CD4-positive, alpha-beta memory T cell (primary cell): ENCODE measurements around the gene C4BPA. TPM values are rescaled to one million over a fixed set of nuclear protein-coding genes. Genes with fewer than 3 reads are reported as not detected.

Experiments used
- CTCF ChIA-PET: fragments of 350-600 bp; sonication (Branson Sonifier 250); formaldehyde crosslinking; loops from one replicate; lab custom pipeline; 2021; ENCODE audit warnings: inconsistent platforms; ENCODE audit not compliant: partially characterized antibody; lab: Charles Lee
- POLR2A ChIA-PET: fragments of 350-600 bp; sonication (Branson Sonifier 250); formaldehyde crosslinking; loops from one replicate; lab custom pipeline; 2021; ENCODE audit not compliant: partially characterized antibody; lab: Charles Lee
- DNase-seq, 5 donors: peaks; one replicate each; pipeline versions ENCODE4 v3.0.0 to v3.0.0-alpha.2; 2020 to 2022; ENCODE audit warnings: mixed read lengths in 1 of 5
- H3K27ac ChIP-seq: one replicate; pipeline ENCODE4 v1.7.0; 2013; ENCODE audit warnings: low read depth, low read length
- H3K27me3 ChIP-seq: 2 replicates; pipeline ENCODE4 v1.7.0; 2013; ENCODE audit warnings: mild to moderate bottlenecking, low read length, moderate library complexity; ENCODE audit not compliant: insufficient read depth
- H3K36me3 ChIP-seq: 2 replicates; pipeline ENCODE4 v1.7.0; 2013; ENCODE audit warnings: mild to moderate bottlenecking, low read length, moderate library complexity; ENCODE audit not compliant: insufficient read depth
- H3K4me1 ChIP-seq: 2 replicates; pipeline ENCODE4 v1.7.0; 2013; ENCODE audit warnings: mild to moderate bottlenecking, low read length, moderate library complexity; ENCODE audit not compliant: insufficient read depth
- H3K4me3 ChIP-seq, 2 donors: one replicate each; pipeline ENCODE4 v1.7.0; 2013; ENCODE audit warnings: low read length in 2 of 2, mild to moderate bottlenecking in 1 of 2
- H3K9me3 ChIP-seq, 2 donors: one replicate each; pipeline ENCODE4 v1.7.0; 2013; ENCODE audit warnings: low read length in 2 of 2, control low read depth in 1 of 2; ENCODE audit not compliant: control insufficient read depth in 1 of 2
- H3K27ac Mint-ChIP-seq, 7 donors: one replicate each; pipeline ENCODE4 v1.8.0; 2020 to 2021; ENCODE audit warnings: mixed read lengths in 7 of 7, mild to moderate bottlenecking in 6 of 7, inconsistent platforms in 3 of 7, moderate library complexity in 3 of 7
- H3K27me3 Mint-ChIP-seq, 2 donors: one replicate each; pipeline ENCODE4 v1.8.0; 2020 to 2021; ENCODE audit warnings: mixed read lengths in 2 of 2
- H3K36me3 Mint-ChIP-seq, 2 donors: one replicate each; pipeline ENCODE4 v1.8.0; 2020 to 2021; ENCODE audit warnings: mixed read lengths in 2 of 2, inconsistent platforms in 1 of 2, mild to moderate bottlenecking in 1 of 2
- H3K4me1 Mint-ChIP-seq, 4 donors: one replicate each; pipeline ENCODE4 v1.8.0; 2020 to 2021; ENCODE audit warnings: mixed read lengths in 4 of 4, mild to moderate bottlenecking in 1 of 4
- H3K4me3 Mint-ChIP-seq, 8 donors: one replicate each; pipeline ENCODE4 v1.8.0; 2020 to 2021; ENCODE audit warnings: mixed read lengths in 8 of 8, mild to moderate bottlenecking in 7 of 8, moderate library complexity in 6 of 8, inconsistent platforms in 3 of 8
- H3K9me3 Mint-ChIP-seq, 8 donors: one replicate each; pipeline ENCODE4 v1.8.0; 2020 to 2021; ENCODE audit warnings: mixed read lengths in 8 of 8, mild to moderate bottlenecking in 5 of 8, inconsistent platforms in 3 of 8, moderate library complexity in 1 of 8
- intact Hi-C: fragments of 100-400 bp; cut with micrococcal nuclease; formaldehyde crosslinking; loops from one replicate; pipeline ENCODE4 v1.15.1; 2023
- polyA plus RNA-seq, 2 donors: library from polyadenylated mRNA; unstranded; fragments of 300-500 nt; fragmentation: Illumina TruSeq; gene quantifications; one replicate each; pipeline ENCODE4 v1.2.3, GENCODE V29; 2021
- total RNA-seq, 2 experiments: library from RNA; stranded (reverse); gene quantifications; one replicate each; pipeline ENCODE4 v1.2.3, GENCODE V29; 2021

The C4BPA gene
- total and polyA plus RNA-seq, 4 experiments from 2014 or later: not detected

DNA sequence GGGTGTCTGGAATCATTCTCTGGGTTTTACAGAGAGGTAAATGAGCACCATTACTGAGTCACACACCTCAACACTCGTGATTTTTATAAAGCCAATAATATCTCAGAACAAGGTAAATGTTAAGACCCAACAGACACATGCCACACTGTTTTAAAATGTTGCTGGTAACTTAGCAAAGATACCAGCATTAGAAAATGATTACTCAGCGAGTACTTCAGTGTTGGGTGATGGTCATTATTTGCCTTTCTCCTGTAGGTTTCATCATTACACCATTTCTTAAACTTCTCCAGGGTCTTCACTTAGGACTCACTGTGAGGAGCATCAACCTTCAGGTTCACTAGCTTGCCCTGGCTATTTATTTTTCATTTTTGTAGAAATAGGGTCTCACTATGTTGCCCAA, 22.2 kb upstream of the C4BPA start:
- ChIA-PET POLR2A (no interaction called here), CTCF (interaction anchor here (1.0 to 8.4 kb wide), 5 partner anchors 11 to 417 kb away, joined by 3 to 142 read pairs (median 62); partner anchors contain the start of gene PFKFB2)
- Histone ChIP-seq H3K4me1 (no peaks in the 10 kb centered on the region), H3K4me3 (no peak overlapping the region), H3K9me3 (no peaks in the 10 kb centered on the region), H3K27ac (no peak overlapping the region), H3K27me3 (no peaks in the 10 kb centered on the region), H3K36me3 (no peaks in the 10 kb centered on the region)
- Mint-ChIP-seq H3K4me3 (no peak overlapping the region), H3K9me3 (no peaks in the 10 kb centered on the region), H3K27me3 (peaks cover 10 to 19% of the 10 kb centered on the region in 2 donors), H3K27ac (no peak overlapping the region), H3K4me1 (peaks cover 3 to 11% (median 8%) of the 10 kb centered on the region in 4 donors), H3K36me3 (no peaks in the 10 kb centered on the region)
- no peak for DNase-seq
- intact Hi-C loops: no loop called here

DNA sequence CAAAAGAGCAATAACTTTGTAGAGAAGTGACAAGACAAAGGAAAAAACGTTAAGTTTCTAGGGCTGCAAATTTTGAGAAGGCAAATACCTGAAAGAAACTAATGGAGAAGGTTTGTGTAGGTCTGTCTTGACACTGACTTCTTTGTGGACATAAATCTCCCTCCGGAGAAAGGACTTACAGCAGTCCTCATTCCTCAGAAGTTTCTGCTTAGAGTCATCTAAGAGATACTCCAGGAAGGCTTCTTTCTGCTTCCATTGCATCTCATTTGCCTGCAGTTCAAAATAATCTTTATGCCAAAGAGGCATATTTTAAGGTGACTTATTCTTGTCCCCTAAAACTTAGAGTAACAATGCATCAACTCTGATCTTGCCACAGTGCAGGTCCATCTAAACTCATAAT, 19.8 kb upstream of the C4BPA start:
- H3K27me3 ChIP-seq: no peaks in the 10 kb centered on the region
- peaks cover 3 to 11% (median 8%) of the 10 kb centered on the region in 4 donors for H3K4me1 Mint-ChIP-seq
- H3K36me3 Mint-ChIP-seq: no peaks in the 10 kb centered on the region
- CTCF ChIA-PET: interaction anchor here (0.9 to 8.4 kb wide), 19 partner anchors 9 to 439 kb away, joined by 3 to 142 read pairs (median 5); partner anchors contain the start of genes CR1 and CR2
- intact Hi-C loops: loop anchor here (1.0 kb wide), 3 partner anchors 251 to 415 kb away; no protein-coding TSS in a partner anchor
- no peaks in the 10 kb centered on the region for H3K4me1 ChIP-seq
- no peak overlapping the region for H3K27ac ChIP-seq
- H3K36me3 ChIP-seq: no peaks in the 10 kb centered on the region
- H3K4me3 ChIP-seq: no peak overlapping the region
- H3K9me3 Mint-ChIP-seq: no peaks in the 10 kb centered on the region
- DNase-seq: no peak
- peaks cover 6 to 17% of the 10 kb centered on the region in 2 donors for H3K27me3 Mint-ChIP-seq
- no peak overlapping the region for H3K27ac Mint-ChIP-seq
- H3K9me3 ChIP-seq: no peaks in the 10 kb centered on the region
- POLR2A ChIA-PET: interaction anchor here (0.6 kb wide), 1 partner anchor 321 kb away, joined by 5 read pairs; no protein-coding TSS in a partner anchor
- H3K4me3 Mint-ChIP-seq: no peak overlapping the region

DNA sequence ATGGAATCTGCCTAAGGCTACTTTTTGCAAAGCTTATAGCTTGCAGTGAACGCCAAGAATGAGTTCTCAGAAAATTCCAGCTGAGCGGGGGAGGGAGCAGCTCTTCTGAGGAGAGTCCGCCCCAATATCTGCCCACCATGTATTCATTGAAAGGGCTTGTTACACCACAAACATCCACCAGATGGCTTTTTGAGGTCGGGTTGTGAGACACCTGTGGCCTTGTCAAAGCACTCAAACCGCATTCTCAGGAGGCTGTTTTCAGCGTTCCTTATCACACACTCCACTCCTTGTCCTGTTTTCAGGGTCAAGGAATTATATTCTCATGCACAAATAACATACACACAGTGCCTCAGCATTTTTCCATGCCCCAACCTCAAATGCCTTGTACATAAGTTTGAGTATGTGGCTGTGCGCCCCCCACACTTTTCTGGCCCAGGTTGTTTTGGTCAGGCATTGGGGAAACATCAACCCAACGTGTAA, 19.3 kb upstream of the C4BPA start:
- DNase-seq: peak; percentile 53 to 62 (median 58)
- intact Hi-C loops: loop anchor here (1.0 kb wide), 3 partner anchors 251 to 415 kb away; no protein-coding TSS in a partner anchor
- Histone ChIP-seq H3K27ac (no peak overlapping the region), H3K9me3 (no peaks in the 10 kb centered on the region), H3K4me3 (no peak overlapping the region), H3K36me3 (no peaks in the 10 kb centered on the region), H3K27me3 (no peaks in the 10 kb centered on the region), H3K4me1 (no peaks in the 10 kb centered on the region)
- ChIA-PET POLR2A (interaction anchor here (0.6 kb wide), 1 partner anchor 320 kb away, joined by 5 read pairs; no protein-coding TSS in a partner anchor), CTCF (interaction anchor here (1.1 to 8.4 kb wide), 17 partner anchors 9 to 439 kb away, joined by 3 to 142 read pairs (median 6); partner anchors contain the start of genes CR1 and CR2)
- Mint-ChIP-seq H3K9me3 (no peaks in the 10 kb centered on the region), H3K36me3 (no peaks in the 10 kb centered on the region), H3K27ac (peak overlapping the region in 2 of 7 donors; percentile 17 to 25), H3K4me1 (peaks cover 6 to 11% (median 9%) of the 10 kb centered on the region in 4 donors), H3K4me3 (no peak overlapping the region), H3K27me3 (peaks cover 6 to 17% of the 10 kb centered on the region in 2 donors)

DNA sequence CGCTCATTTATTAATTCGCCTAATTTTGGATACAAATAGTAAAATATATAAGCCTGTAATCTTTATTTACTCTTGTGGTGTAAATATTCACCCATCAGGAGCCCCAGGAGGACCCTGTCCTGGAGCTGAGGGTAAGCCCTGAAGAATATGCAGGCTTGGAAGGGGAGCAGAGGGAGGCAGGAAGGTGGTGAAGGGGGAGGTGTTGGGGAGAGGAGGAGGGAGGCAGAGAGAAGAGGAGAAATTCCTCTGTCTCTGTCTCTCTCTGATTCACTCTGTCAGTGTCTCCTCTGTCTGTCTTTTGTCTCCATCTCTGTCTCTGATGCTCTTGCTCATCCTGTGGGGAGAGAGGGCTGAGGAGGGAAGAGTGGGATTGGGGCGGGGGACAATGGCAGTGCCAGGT, 18.1 kb upstream of the C4BPA start:
- Histone ChIP-seq H3K4me3 (no peak overlapping the region), H3K36me3 (no peaks in the 10 kb centered on the region), H3K27me3 (no peaks in the 10 kb centered on the region), H3K4me1 (no peaks in the 10 kb centered on the region), H3K27ac (no peak overlapping the region), H3K9me3 (no peaks in the 10 kb centered on the region)
- intact Hi-C loops: no loop called here
- Mint-ChIP-seq H3K27me3 (peaks cover 6 to 17% of the 10 kb centered on the region in 2 donors), H3K27ac (no peak overlapping the region), H3K9me3 (no peaks in the 10 kb centered on the region), H3K36me3 (no peaks in the 10 kb centered on the region), H3K4me1 (peaks cover 6 to 11% (median 9%) of the 10 kb centered on the region in 4 donors), H3K4me3 (no peak overlapping the region)
- DNase-seq: no peak
- ChIA-PET CTCF (interaction anchor here (0.6 to 8.4 kb wide), 4 partner anchors 320 to 641 kb away, joined by 3 to 142 read pairs (median 36); no protein-coding TSS in a partner anchor), POLR2A (no interaction called here)

DNA sequence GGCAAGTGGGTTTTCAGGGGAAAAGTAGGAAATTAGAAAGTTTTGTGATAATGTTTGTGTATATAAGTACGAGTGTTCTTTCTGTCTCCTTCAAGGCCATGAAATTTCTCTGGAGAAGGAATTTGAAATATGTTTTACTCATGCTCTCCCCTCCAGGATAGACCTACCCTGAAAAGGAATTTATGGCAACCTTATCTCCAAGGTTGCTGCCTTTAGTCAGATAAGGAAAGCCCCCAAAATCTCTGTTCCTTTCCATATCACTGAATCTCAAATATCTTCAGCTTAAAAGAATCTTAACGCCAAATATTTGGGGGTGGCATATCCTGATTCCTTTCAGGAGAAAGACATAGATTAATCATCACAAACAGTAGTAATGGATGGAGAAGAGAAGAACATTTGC, 15.9 kb upstream of the C4BPA start:
- Histone ChIP-seq H3K27me3 (no peaks in the 10 kb centered on the region), H3K27ac (no peak overlapping the region), H3K9me3 (no peaks in the 10 kb centered on the region), H3K36me3 (no peaks in the 10 kb centered on the region), H3K4me1 (no peaks in the 10 kb centered on the region), H3K4me3 (no peak overlapping the region)
- no peak overlapping the region for H3K27ac Mint-ChIP-seq
- peaks cover 6 to 11% (median 9%) of the 10 kb centered on the region in 4 donors for H3K4me1 Mint-ChIP-seq
- DNase-seq: no peak
- ChIA-PET POLR2A (no interaction called here), CTCF (interaction anchor here (1.4 to 3.9 kb wide), 3 partner anchors 8 to 412 kb away, joined by 3 to 13 read pairs (median 5); no protein-coding TSS in a partner anchor)
- no peaks in the 10 kb centered on the region for H3K9me3 Mint-ChIP-seq
- peaks cover 5 to 13% of the 10 kb centered on the region in 2 donors for H3K27me3 Mint-ChIP-seq
- intact Hi-C loops: no loop called here
- H3K36me3 Mint-ChIP-seq: no peaks in the 10 kb centered on the region
- no peak overlapping the region for H3K4me3 Mint-ChIP-seq

DNA sequence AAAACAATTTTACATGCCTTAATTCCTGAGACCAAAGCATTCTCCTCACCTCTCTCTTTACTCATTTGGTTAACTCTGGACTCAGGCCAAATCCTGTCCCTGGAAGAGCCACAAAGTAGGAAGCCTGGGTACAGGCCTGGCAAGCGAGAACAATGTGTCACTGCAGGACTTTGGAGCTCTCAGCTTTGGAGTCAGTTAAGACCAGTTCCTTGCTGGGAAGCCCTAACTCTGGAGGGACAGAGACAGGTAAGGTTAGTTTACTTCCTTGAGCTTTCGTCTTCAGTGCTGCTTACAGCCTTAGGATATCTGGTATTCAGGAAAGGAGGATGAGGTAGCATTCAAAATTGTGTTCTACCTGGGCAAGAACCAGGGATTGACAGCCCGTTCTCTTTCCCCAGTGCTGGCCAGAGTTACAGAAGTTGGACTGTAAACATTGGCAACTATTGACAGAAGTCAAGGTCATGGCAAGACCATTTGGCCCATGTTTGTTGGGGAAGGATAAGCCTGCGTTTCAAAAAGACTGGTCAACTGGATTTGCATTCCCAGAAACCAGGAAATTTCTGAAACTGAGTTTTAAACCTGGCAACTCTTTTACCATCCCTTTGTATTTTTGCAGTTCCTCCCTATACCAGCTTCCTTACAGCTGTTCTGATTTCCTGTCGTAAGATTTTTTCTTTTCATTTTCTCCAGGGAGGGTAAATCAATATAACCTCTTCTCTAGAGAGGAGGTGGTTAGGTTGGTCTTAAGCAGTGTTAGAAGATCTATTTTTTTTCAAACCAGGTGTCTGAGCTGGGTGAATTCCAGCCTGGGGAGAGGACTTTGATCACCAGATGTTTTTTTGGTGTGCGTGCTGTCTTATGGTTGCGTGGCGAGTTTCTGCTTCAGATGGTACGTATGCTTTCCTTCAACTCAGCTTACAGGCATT, 15.1 kb upstream of the C4BPA start, which contains the start of gene C4BPB:
C4BPB (plus strand) TSS at position 160 of the 926 bp plus-strand sequence; CDS start at position 832, 672 bp downstream.
- H3K27ac ChIP-seq: no peak within 1 kb of the TSS
- POLR2A ChIA-PET: interaction anchor here (0.5 to 1.0 kb wide), 2 partner anchors 18 to 419 kb away, joined by 3 read pairs; no protein-coding TSS in a partner anchor
- H3K4me1 ChIP-seq: no peaks in the 10 kb centered on the region
- Mint-ChIP-seq H3K4me3 (peak within 1 kb of the TSS; percentile 63 to 84 (median 74)), H3K4me1 (peaks cover 6 to 11% (median 9%) of the 10 kb centered on the region in 4 donors), H3K27ac (peak within 1 kb of the TSS in 4 of 7 donors; percentile 46 to 72 (median 64)), H3K36me3 (no peaks in the 10 kb centered on the region), H3K27me3 (peaks cover 3 to 11% of the 10 kb centered on the region in 2 donors), H3K9me3 (no peaks in the 10 kb centered on the region)
- CTCF ChIA-PET: interaction anchor here (0.9 to 3.9 kb wide), 6 partner anchors 8 to 411 kb away, joined by 3 to 13 read pairs (median 3); partner anchors contain the start of genes CR1 and CR2
- peak in 3 of 5 donors; percentile 5 to 27 (median 12) for DNase-seq
- H3K4me3 ChIP-seq: no peak within 1 kb of the TSS
- no peaks in the 10 kb centered on the region for H3K9me3 ChIP-seq
- no peaks in the 10 kb centered on the region for H3K27me3 ChIP-seq
- intact Hi-C loops: no loop called here
- H3K36me3 ChIP-seq: no peaks in the 10 kb centered on the region
